ENCODE results near the gene FGD5.
A peak's percentile ranks its signal among the peaks of the same experiment; 100 is the strongest.
"Not testable (repeated sequence)": the region's sequence is repeated elsewhere in the genome, so short reads cannot be mapped to it uniquely, and the experiment has no call there.

Gene FGD5

DNA sequence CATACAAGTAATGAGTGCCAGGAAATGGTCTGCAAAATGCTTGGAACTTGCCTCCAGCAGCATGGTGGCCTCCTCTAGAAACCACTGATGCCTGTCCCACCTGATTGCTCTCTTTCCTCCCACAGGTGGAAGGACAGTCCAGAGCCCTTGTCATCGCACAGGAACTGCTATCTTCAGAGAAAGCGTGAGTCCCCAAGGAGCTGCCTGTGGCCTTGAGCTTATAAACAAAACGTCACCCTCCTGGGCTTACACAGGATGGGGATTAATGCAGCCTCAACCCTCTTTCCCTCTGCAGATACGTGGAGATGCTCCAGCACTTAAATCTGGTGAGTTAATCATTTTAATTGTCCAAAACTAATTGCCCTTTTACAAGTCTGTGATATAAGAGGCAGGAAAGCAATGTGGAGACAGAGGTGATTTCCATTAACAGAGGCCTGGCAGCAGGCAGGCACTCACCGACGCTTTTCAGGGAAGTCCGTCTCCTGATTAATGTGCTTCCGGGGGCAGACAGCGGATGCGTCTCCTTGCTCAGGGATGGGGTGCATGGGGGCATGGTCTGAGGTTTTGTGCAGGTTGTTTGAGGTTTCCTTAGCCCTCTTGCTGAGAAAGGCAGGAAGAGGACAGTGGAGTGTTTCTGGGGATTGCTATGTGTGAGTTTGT is 61.8 kb downstream of the FGD5 start:
- no peak for DNase-seq

- no peak for DNase-seq
These were observed 64.5 kb downstream of the FGD5 start for GRCh38 chr3:14883226-14883625.

- DNase-seq, result peak; percentile 8
These were observed 65.9 kb downstream of the FGD5 start for GRCh38 chr3:14884665-14885064.

DNA sequence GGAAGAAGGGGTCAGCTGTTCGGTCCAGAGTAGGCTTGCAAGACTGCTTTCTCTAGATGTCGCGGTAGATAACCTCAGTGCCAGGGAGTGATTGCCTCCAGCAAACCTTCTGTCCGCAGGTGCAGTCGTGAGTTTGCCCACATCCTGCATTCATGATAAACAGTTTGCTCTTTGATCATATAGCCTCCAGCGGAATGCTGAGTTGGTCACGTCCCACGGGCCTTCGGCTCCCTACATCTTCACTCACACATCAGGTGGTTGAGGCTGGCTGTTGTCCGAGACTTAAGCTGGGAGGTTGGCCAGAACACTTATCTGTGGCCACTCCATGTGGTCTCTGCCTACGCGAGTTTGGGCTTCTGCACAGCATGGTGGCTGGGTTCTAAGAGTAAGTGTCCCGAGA is 66.5 kb downstream of the FGD5 start:
- DNase-seq, result no peak

GRCh38 chr3:14886101-14886500 is 67.3 kb downstream of the FGD5 start:
- no peak for DNase-seq

- no peak for DNase-seq
These were observed 70.4 kb downstream of the FGD5 start for GRCh38 chr3:14889205-14889604.

GRCh38 chr3:14889943-14890342 is 71.2 kb downstream of the FGD5 start:
- DNase-seq, result no peak

DNA sequence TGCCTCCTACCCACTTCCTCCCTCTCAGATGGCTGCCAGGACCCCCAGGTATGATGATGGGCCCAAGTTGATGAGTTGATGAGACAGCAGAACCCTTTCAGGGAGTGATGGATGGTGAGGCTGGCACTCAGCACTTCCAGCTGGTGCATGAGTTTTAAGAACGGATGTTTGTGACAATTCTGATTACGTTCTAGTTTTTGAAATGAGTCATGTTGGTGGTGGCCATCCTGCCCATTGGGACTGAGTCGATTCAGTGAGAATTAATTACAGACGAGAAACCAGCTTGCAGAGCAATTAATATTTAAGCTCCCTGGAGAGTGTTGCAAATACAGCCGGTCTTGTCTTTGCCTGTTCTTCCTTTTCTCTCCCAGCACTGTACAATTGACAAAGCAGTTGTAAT is 71.7 kb downstream of the FGD5 start:
- DNase-seq, result no peak

- DNase-seq, result no peak
These were observed 72.7 kb downstream of the FGD5 start for GRCh38 chr3:14891135-14892132.

GRCh38 chr3:14892226-14892625 is 73.5 kb downstream of the FGD5 start:
- DNase-seq, result no peak

DNA sequence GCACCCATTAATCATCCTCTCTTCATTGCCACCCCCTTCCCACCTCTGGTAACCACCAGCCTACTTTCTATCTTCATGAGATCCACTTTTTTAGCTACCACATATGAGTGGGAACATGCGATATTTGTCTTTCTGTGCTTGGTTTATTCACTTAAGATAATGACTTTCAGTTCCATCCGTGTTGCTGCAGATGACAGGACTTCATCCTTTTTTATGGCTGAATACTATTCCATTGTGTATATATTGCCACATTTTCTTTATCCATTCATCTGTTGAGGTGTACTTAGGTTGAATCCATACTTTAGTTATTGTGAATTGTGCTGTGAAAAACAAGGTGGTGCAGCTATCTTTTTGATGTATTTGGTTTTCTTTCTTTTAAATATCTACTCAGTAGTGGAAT is 75.3 kb downstream of the FGD5 start:
- no peak for DNase-seq

DNA sequence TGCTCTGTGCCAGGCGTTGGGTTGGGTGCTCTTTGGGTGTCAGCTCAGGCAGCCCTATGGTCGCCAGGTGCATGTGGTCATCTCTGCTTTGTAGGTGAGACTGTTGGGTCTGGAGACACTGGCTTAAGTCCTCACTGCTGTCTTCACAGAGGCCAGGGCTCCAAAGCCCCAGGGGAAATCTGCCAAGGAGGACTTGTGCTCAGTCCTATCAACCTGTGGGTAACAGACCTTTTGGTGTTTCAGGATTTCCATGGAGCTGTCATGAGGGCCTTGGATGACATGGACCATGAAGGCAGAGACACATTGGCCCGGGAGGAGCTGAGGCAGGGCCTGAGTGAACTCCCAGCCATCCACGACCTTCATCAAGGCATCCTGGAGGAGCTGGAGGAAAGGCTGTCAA is 78.5 kb downstream of the FGD5 start:
- no peak for DNase-seq

GRCh38 chr3:14898929-14899328 is 80.2 kb downstream of the FGD5 start:
- DNase-seq, result no peak

DNA sequence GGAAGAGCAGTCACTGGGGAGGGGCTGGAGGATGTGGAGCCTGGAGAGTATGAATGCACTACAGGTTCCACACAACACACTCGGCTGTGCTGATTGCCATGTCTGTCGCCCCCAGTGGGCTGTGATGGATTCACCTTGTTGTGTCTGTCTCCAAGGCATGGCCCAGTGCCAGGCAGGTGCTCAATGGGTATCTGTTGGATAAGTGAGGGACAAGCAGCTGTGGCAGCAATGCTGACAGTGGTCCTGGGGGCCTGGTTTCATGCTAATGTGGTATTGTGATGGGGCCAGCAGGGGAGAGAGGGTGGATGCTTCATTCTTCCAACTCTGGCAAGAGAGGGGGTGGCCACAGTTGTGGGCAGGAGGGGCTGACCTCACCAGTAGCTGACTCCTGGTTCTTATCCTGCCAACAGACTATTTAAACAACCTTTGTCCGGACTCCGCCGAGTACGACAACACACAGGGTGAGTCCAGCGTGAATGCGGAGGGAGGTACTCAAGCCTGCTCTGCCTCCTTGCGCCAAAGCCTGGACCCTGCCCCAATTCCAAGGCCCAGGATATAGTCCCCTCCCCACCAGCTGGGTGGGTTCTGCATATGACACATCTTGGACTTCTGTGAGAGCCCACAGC is 81.3 kb downstream of the FGD5 start:
- DNase-seq, result no peak

GRCh38 chr3:14900881-14901873 is 82.4 kb downstream of the FGD5 start:
- no peak for DNase-seq

- DNase-seq, result no peak
These were observed 84.0 kb downstream of the FGD5 start for GRCh38 chr3:14902719-14903118.

- not testable (repeated sequence) for DNase-seq
These were observed 84.7 kb downstream of the FGD5 start for GRCh38 chr3:14903501-14903900.

GRCh38 chr3:14905055-14905657 is 86.4 kb downstream of the FGD5 start:
- no peak for DNase-seq

DNA sequence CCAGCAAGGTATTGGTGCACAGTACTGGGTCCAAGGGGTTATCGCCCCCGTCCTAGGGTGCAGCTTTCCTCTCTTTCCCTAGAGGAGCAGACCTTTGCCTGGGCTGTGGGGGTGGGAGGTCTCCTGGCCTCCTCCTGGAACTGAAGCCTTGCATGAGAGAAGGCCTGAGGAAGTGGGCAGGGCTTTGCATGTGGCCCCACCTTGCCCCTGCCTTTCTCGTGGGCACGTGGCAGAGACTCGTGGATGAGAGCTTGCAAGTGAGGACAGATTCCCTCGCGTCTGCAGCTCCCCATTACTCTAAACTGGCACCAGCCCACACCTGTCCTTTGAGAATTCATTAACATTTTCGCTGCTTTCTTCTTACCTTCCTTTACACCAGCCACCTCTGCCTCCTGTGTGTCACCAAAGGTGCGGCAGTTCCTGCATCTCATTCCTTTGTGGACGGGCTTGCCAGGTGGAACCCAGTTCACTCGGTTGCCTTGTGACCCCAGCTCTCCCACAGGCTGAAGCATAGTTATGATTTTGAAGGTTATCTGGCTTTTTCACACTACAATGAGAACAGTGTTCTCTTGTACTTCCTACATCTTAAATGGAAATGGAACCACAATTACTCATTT is 87.7 kb downstream of the FGD5 start:
- DNase-seq, result no peak

DNA sequence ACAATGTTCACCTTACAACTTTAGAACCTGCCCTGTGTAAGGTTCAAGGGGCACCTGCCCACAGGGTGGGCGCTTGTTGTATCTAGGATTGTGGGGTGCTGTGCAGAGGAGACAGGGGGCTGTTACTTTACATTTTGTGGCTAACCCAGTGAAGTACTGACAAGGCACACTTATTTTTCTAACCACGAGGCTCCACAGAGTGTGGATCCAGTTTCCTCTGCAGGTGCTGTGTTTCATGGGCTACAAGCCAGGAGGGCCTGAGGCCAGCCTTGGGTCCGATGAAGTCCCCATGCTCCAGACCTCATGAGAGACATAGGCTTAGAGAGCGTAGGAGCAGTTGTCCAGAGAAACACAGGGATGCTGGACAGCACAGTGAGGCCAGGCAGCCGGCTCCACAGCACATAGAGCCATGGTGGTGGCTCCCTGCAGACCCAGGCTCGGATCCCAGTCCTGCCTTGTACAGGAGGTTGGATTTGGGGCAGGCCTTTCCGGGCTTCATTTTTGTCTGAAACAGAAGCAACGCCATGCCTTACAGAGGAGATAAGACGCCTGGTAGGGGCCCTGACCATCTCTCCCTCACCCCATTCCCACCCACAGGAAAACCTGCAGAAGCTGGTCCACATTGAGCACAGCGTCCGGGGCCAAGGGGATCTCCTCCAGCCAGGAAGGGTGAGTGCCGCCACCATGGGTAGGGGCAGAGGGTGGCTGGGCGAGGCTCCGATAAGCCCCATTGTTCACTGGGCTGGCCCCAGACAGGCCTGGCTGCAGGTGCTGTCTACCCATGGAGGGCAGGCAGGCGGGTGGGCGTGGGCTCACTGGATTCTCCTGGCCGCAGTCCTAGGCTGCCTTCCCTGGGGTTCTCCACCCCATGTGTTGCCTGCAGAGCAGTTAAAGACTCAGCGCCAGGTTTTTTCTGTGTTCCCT is 88.5 kb downstream of the FGD5 start:
- no peak for DNase-seq

All from stimulated activated CD4-positive, alpha-beta T cell treated with anti-CD3 and anti-CD28 coated beads, Interleukin-12 subunit alpha, Interleukin-12 subunit beta, amount 100 ng/mL, for 4 hours (primary cell).